ENCODE data around the gene MAGI2.
"Not testable (repeated sequence)": the region's sequence is repeated elsewhere in the genome, so short reads cannot be mapped to it uniquely, and the experiment has no call there.

MAGI2 gene

DNA sequence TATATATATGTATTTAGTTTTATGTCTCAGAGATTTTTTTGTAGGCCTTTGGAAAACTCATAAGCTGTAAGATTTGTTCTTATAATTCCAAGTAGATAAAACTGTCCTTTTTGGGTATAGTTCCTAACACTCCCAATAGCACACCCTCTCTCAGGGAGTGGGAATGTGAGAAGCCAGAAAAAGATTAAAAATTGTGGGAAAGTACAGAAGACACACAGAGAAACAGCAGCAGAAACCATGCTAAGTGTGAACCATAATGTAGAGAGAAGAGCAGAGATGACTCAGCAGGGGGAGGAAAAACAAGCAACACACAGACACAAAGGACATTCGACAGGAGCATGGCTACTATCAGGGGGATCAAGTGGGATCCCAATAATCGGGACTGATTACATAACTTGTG is 401.6 kb downstream of the MAGI2 start:
- no peak for DNase-seq (ENCODE audit: extremely low read depth, low read depth)
- H3K4me3 ChIP-seq (replicated peaks; ENCODE audit: low read depth, low read length), result no peak overlapping the region
- TF ChIP-seq, protein P1, sequence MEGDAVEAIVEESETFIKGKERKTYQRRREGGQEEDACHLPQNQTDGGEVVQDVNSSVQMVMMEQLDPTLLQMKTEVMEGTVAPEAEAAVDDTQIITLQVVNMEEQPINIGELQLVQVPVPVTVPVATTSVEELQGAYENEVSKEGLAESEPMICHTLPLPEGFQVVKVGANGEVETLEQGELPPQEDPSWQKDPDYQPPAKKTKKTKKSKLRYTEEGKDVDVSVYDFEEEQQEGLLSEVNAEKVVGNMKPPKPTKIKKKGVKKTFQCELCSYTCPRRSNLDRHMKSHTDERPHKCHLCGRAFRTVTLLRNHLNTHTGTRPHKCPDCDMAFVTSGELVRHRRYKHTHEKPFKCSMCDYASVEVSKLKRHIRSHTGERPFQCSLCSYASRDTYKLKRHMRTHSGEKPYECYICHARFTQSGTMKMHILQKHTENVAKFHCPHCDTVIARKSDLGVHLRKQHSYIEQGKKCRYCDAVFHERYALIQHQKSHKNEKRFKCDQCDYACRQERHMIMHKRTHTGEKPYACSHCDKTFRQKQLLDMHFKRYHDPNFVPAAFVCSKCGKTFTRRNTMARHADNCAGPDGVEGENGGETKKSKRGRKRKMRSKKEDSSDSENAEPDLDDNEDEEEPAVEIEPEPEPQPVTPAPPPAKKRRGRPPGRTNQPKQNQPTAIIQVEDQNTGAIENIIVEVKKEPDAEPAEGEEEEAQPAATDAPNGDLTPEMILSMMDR (IDR thresholded peaks at IDR 0.05; ENCODE audit: low read depth, low read length, missing control alignments), result no peak

GRCh38 chr7:79050603-79051002 is 402.9 kb downstream of the MAGI2 start:
- no peak overlapping the region for H3K4me3 ChIP-seq (replicated peaks; ENCODE audit: low read depth, low read length)
- DNase-seq (ENCODE audit: extremely low read depth, low read depth), result no peak
- TF ChIP-seq, protein P1 (IDR thresholded peaks at IDR 0.05; ENCODE audit: low read depth, low read length, missing control alignments), result no peak

DNA sequence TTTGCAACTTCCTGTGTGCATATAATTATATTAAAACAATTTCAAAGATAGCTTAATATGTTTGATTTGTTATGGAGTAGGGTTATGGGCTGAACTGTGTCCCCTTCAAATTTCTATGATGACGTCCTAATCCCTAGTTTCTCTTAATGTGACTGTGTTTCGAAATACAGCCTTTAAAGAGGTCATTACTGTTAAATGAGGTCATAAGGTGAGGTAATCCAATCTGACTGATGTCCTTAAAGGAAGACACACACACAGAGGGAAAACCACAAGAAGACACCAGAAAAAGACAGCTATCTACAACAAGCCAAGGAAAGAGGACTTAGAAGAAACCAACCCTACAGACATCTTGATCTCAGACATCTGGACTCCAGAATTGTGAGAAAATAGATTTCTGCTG is 407.4 kb downstream of the MAGI2 start:
- DNase-seq (ENCODE audit: extremely low read depth, low read depth), result no peak
- TF ChIP-seq, protein P1 (IDR thresholded peaks at IDR 0.05; ENCODE audit: low read depth, low read length, missing control alignments), result no peak
- H3K4me3 ChIP-seq (replicated peaks; ENCODE audit: low read depth, low read length), result no peak overlapping the region

- TF ChIP-seq, protein P1 (IDR thresholded peaks at IDR 0.05; ENCODE audit: low read depth, low read length, missing control alignments), result no peak
- no peak overlapping the region for H3K4me3 ChIP-seq (replicated peaks; ENCODE audit: low read depth, low read length)
- DNase-seq (ENCODE audit: extremely low read depth, low read depth), result no peak
Measured at GRCh38 chr7:79037001-79037400, 416.5 kb downstream of the MAGI2 start.

DNA sequence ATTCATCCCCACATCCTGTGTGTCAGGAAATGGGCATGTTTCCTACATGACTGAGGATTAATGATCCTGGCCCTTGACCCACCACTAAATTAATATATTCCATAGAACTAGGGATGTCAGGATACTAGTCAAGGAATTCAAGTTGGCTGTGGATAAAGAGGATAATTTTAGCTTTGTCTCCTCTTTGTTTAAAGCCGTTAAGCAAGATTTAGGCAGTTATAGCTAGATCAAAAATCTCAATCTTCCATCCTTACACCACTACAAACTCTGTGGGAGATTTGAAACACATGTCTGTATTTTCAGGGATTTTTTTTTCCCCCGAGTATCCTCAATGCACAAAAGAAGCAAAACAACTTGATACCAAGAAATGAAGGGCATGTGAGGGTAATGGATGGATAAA is 417.1 kb downstream of the MAGI2 start:
- TF ChIP-seq, protein P1 (IDR thresholded peaks at IDR 0.05; ENCODE audit: low read depth, low read length, missing control alignments), result no peak
- no peak overlapping the region for H3K4me3 ChIP-seq (replicated peaks; ENCODE audit: low read depth, low read length)

GRCh38 chr7:79035858-79036257 is 417.6 kb downstream of the MAGI2 start:
- H3K4me3 ChIP-seq (replicated peaks; ENCODE audit: low read depth, low read length), result no peak overlapping the region

More for the DNA sequence above, 417.1 kb downstream of the MAGI2 start:
- DNase-seq (ENCODE audit: extremely low read depth, low read depth), result no peak

GRCh38 chr7:79034730-79035129 is 418.7 kb downstream of the MAGI2 start:
- no peak overlapping the region for H3K4me3 ChIP-seq (replicated peaks; ENCODE audit: low read depth, low read length)
- TF ChIP-seq, protein P1 (IDR thresholded peaks at IDR 0.05; ENCODE audit: low read depth, low read length, missing control alignments), result no peak
- DNase-seq (ENCODE audit: extremely low read depth, low read depth), result no peak

More at GRCh38 chr7:79035858-79036257, 417.6 kb downstream of the MAGI2 start:
- TF ChIP-seq, protein P1 (IDR thresholded peaks at IDR 0.05; ENCODE audit: low read depth, low read length, missing control alignments), result no peak
- no peak for DNase-seq (ENCODE audit: extremely low read depth, low read depth)

DNA sequence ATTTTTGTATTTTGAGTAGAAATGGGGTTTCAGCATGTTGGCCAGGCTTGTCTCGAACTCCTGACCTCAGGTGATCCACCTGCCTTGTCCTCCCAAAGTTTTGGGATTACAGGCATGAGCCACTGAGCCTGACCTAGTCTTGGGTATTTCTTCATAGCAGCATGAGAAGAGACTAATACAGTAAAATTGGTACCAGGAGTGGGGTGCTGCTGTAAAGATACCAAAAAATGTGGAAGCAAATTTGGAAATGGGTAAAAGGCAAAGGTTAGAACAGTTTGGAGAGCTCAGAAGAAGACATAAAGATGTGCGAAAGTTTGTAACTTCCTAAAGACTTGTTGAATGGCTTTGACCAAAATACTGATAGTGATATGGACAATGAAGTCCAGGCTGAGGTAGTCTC is 433.8 kb downstream of the MAGI2 start:
- DNase-seq (ENCODE audit: extremely low read depth, low read depth); H3K4me3 ChIP-seq (replicated peaks; ENCODE audit: low read depth, low read length): not testable (repeated sequence)

Measured in HFF-Myc (cell line).